ENCODE data around the gene GPC5. TPM values are rescaled to one million over a fixed set of nuclear protein-coding genes. Genes with fewer than 3 reads are reported as not detected.

The GPC5 gene
- total and polyA plus RNA-seq, 4 donors, result 0.51 to 22.4 (median 2.0) TPM

DNA sequence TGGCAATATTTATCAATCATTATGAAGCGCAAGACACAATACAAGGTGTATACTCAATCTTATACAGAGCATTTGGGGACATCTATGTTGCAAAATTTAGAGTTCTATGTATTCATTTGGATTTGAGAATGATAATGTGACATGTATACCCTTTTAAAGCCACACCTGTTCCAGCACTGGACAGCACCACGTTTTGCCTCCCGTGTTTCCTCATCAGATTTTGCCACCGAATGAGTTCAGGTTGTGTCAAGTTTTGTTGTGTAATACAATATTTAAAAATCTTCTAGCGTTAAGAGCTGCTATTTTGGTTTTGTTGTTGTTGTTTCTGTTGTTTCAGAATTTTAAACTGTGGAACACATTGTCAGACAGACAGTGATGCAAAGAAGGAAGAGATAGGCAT lies 1259.9 kb downstream of the GPC5 start:
- 88% methylated on average over 5 of the region's 5 CpGs for WGBS

GRCh38 chr13:92661406-92661805 lies 1263.0 kb downstream of the GPC5 start:
- WGBS, result 94% methylated on average over 1 of the region's 1 CpG
- H3K27ac ChIP-seq (ENCODE audit: low read depth in 1 of 2, low read length in 2 of 2), result no peak overlapping the region
- peaks cover 0 to 1% (median 0%) of the 10 kb centered on the region in 4 donors for H3K4me1 ChIP-seq (ENCODE audit: control insufficient read depth in 4 of 4, insufficient read depth in 4 of 4, low read length in 3 of 4)
- H3K27me3 ChIP-seq (ENCODE audit: control insufficient read depth in 4 of 4, insufficient read depth in 4 of 4, low read length in 3 of 4), result no peaks in the 10 kb centered on the region
- no peaks in the 10 kb centered on the region for H3K36me3 ChIP-seq (ENCODE audit: control insufficient read depth in 4 of 4, insufficient read depth in 3 of 4, low read depth in 1 of 4, low read length in 3 of 4)
- no peaks in the 10 kb centered on the region for H3K9me3 ChIP-seq (ENCODE audit: control insufficient read depth in 4 of 4, low read length in 3 of 4)
- no peak overlapping the region for H3K9ac ChIP-seq (ENCODE audit: low read depth in 1 of 2, low read length in 2 of 2)
- no peak for DNase-seq (ENCODE audit: low spot score)
- TF ChIP-seq FOXA2 (IDR thresholded peaks at IDR 0.05) (no peak), NR2F2 (IDR thresholded peaks at IDR 0.05) (no peak), EGR1 (IDR thresholded peaks at IDR 0.05; ENCODE audit: low read depth in 2 of 2) (no peak), JUND (IDR thresholded peaks at IDR 0.05) (no peak), GABPA (IDR thresholded peaks at IDR 0.05 in 1 of 2, conservative IDR thresholded peaks at IDR 0.05 in 1 of 2) (no peak), ZBTB33 (IDR thresholded peaks at IDR 0.05) (no peak), RAD21 (IDR thresholded peaks at IDR 0.05) (no peak), FOXA1 (IDR thresholded peaks at IDR 0.05) (no peak), SP1 (IDR thresholded peaks at IDR 0.05) (no peak), YY1 (IDR thresholded peaks at IDR 0.05) (no peak)
- TF ChIP-seq, protein P1, sequence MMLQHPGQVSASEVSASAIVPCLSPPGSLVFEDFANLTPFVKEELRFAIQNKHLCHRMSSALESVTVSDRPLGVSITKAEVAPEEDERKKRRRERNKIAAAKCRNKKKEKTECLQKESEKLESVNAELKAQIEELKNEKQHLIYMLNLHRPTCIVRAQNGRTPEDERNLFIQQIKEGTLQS (IDR thresholded peaks at IDR 0.05), result no peak
- TF ChIP-seq, protein P2, sequence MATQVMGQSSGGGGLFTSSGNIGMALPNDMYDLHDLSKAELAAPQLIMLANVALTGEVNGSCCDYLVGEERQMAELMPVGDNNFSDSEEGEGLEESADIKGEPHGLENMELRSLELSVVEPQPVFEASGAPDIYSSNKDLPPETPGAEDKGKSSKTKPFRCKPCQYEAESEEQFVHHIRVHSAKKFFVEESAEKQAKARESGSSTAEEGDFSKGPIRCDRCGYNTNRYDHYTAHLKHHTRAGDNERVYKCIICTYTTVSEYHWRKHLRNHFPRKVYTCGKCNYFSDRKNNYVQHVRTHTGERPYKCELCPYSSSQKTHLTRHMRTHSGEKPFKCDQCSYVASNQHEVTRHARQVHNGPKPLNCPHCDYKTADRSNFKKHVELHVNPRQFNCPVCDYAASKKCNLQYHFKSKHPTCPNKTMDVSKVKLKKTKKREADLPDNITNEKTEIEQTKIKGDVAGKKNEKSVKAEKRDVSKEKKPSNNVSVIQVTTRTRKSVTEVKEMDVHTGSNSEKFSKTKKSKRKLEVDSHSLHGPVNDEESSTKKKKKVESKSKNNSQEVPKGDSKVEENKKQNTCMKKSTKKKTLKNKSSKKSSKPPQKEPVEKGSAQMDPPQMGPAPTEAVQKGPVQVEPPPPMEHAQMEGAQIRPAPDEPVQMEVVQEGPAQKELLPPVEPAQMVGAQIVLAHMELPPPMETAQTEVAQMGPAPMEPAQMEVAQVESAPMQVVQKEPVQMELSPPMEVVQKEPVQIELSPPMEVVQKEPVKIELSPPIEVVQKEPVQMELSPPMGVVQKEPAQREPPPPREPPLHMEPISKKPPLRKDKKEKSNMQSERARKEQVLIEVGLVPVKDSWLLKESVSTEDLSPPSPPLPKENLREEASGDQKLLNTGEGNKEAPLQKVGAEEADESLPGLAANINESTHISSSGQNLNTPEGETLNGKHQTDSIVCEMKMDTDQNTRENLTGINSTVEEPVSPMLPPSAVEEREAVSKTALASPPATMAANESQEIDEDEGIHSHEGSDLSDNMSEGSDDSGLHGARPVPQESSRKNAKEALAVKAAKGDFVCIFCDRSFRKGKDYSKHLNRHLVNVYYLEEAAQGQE (IDR thresholded peaks at IDR 0.05), result no peak
- no peak overlapping the region for H3K4me3 ChIP-seq (ENCODE audit: low read depth in 1 of 3, low read length in 3 of 3)

More for the DNA sequence above, 1259.9 kb downstream of the GPC5 start:
- no peak overlapping the region for H3K4me3 ChIP-seq (ENCODE audit: low read depth in 1 of 3, low read length in 3 of 3)
- TF ChIP-seq RXRA (IDR thresholded peaks at IDR 0.05) (no peak), GABPA (IDR thresholded peaks at IDR 0.05 in 1 of 2, conservative IDR thresholded peaks at IDR 0.05 in 1 of 2) (no peak), YY1 (IDR thresholded peaks at IDR 0.05) (no peak), EGR1 (IDR thresholded peaks at IDR 0.05; ENCODE audit: low read depth in 2 of 2) (no peak), CTCF (IDR thresholded peaks at IDR 0.05; ENCODE audit: low read depth, low read length, missing input control) (no peak), TAF1 (conservative IDR thresholded peaks at IDR 0.05) (no peak)
- no peak overlapping the region for H3K27ac ChIP-seq (ENCODE audit: low read depth in 1 of 2, low read length in 2 of 2)
- H3K9ac ChIP-seq (ENCODE audit: low read depth in 1 of 2, low read length in 2 of 2), result no peak overlapping the region
- DNase-seq (ENCODE audit: low spot score), result no peak
- H3K4me1 ChIP-seq (ENCODE audit: control insufficient read depth in 4 of 4, insufficient read depth in 4 of 4, low read length in 3 of 4), result peaks cover 0 to under 1% (median 0%) of the 10 kb centered on the region in 4 donors
- no peaks in the 10 kb centered on the region for H3K9me3 ChIP-seq (ENCODE audit: control insufficient read depth in 4 of 4, low read length in 3 of 4)
- H3K36me3 ChIP-seq (ENCODE audit: control insufficient read depth in 4 of 4, insufficient read depth in 3 of 4, low read depth in 1 of 4, low read length in 3 of 4), result no peaks in the 10 kb centered on the region
- H3K27me3 ChIP-seq (ENCODE audit: control insufficient read depth in 4 of 4, insufficient read depth in 4 of 4, low read length in 3 of 4), result no peaks in the 10 kb centered on the region
